Dermis blood vessel endothelial cell (primary cell): ENCODE data around the gene P2RY1. TPM values are rescaled to one million over a fixed set of nuclear protein-coding genes. Genes with fewer than 3 reads are reported as not detected.
"Not testable (repeated sequence)": the region's sequence is repeated elsewhere in the genome, so short reads cannot be mapped to it uniquely, and the experiment has no call there.

ENCODE experiments used
- DNase-seq: peaks from one replicate; pipeline ENCODE4 v3.0.0; 2010
- total RNA-seq: library from RNA; depleted of rRNA; stranded (reverse); fragments of >200 nt; gene quantifications from 2 replicates; pipeline ENCODE4 v1.2.3, GENCODE V29; 2014

Gene P2RY1
- total RNA-seq, 1 donor from 2014 or later, result 2.4 TPM

GRCh38 chr3:152841131-152841530 lies 6.2 kb downstream of the P2RY1 start:
- DNase-seq, result no peak

GRCh38 chr3:152842413-152842812 lies 7.5 kb downstream of the P2RY1 start:
- DNase-seq, result no peak

- DNase-seq, result no peak
Observed at GRCh38 chr3:152843955-152844354, 9.0 kb downstream of the P2RY1 start.

GRCh38 chr3:152846572-152847202 lies 11.8 kb downstream of the P2RY1 start:
- not testable (repeated sequence) for DNase-seq

GRCh38 chr3:152847599-152847998 lies 12.7 kb downstream of the P2RY1 start:
- DNase-seq, result not testable (repeated sequence)

GRCh38 chr3:152849996-152850578 lies 15.2 kb downstream of the P2RY1 start:
- DNase-seq, result no peak

GRCh38 chr3:152853196-152853595 lies 18.3 kb downstream of the P2RY1 start:
- no peak for DNase-seq

GRCh38 chr3:152857082-152857481 lies 22.2 kb downstream of the P2RY1 start:
- DNase-seq, result no peak

- DNase-seq, result no peak
Observed at GRCh38 chr3:152858170-152858800, 23.4 kb downstream of the P2RY1 start.

GRCh38 chr3:152860736-152861135 lies 25.8 kb downstream of the P2RY1 start:
- no peak for DNase-seq

- DNase-seq, result no peak
Observed at GRCh38 chr3:152865668-152866245, 30.8 kb downstream of the P2RY1 start.

- DNase-seq, result no peak
Observed at GRCh38 chr3:152870027-152870426, 35.1 kb downstream of the P2RY1 start.

GRCh38 chr3:152873314-152873713 lies 38.4 kb downstream of the P2RY1 start:
- DNase-seq, result not testable (repeated sequence)

- no peak for DNase-seq
Observed at GRCh38 chr3:152874896-152875749, 40.2 kb downstream of the P2RY1 start.

- DNase-seq, result no peak
Observed at GRCh38 chr3:152879130-152879789, 44.3 kb downstream of the P2RY1 start.

- no peak for DNase-seq
Observed at GRCh38 chr3:152879790-152880174, 44.9 kb downstream of the P2RY1 start.

- DNase-seq, result no peak
Observed at GRCh38 chr3:152885076-152885475, 50.1 kb downstream of the P2RY1 start.
